Progenitor cell of endocrine pancreas (in vitro differentiated cells): ENCODE measurements around the gene CACNA2D4. TPM values are rescaled to one million over a fixed set of nuclear protein-coding genes. Genes with fewer than 3 reads are reported as not detected.

Experiments used
- DNase-seq: peaks from one replicate; pipeline ENCODE4 v3.0.0; 2021; ENCODE audit warnings: low spot score; ENCODE audit not compliant: unreplicated experiment
- H3K27ac Mint-ChIP-seq: 2 replicates; pipeline ENCODE4 v1.8.0; 2021; ENCODE audit warnings: mild to moderate bottlenecking, moderate library complexity, mixed read lengths
- H3K27me3 Mint-ChIP-seq: 2 replicates; pipeline ENCODE4 v1.8.0; 2021; ENCODE audit warnings: mixed read lengths
- H3K36me3 Mint-ChIP-seq: 2 replicates; pipeline ENCODE4 v1.8.0; 2022; ENCODE audit warnings: mixed read lengths; ENCODE audit not compliant: insufficient read depth
- H3K4me1 Mint-ChIP-seq: 2 replicates; pipeline ENCODE4 v1.8.0; 2021; ENCODE audit warnings: low read depth, mixed read lengths
- H3K4me3 Mint-ChIP-seq: 2 replicates; pipeline ENCODE4 v1.8.0; 2021; ENCODE audit warnings: low read depth, mild to moderate bottlenecking, moderate library complexity, mixed read lengths
- H3K9me3 Mint-ChIP-seq: 2 replicates; pipeline ENCODE4 v1.8.0; 2021; ENCODE audit warnings: low read depth, mixed read lengths
- CTCF ChIP-seq: fragments of 200-600 bp; sonication (generic); IDR thresholded peaks from one replicate; pipeline ENCODE4 v1.5.0; 2021; ENCODE audit warnings: antibody characterized with exemption, mild to moderate bottlenecking; ENCODE audit not compliant: unreplicated experiment
- total RNA-seq: library from RNA; stranded (reverse); gene quantifications from 2 replicates; pipeline ENCODE4 v1.2.1, GENCODE V29; 2021

Gene CACNA2D4
- total RNA-seq, 1 donor from 2014 or later, result 0.34 TPM

- peaks cover 28% of the 10 kb centered on the region for H3K27me3 Mint-ChIP-seq
- peaks cover 18% of the 10 kb centered on the region for H3K4me1 Mint-ChIP-seq
- H3K27ac Mint-ChIP-seq, result no peak overlapping the region
- no peaks in the 10 kb centered on the region for H3K9me3 Mint-ChIP-seq
- no peaks in the 10 kb centered on the region for H3K36me3 Mint-ChIP-seq
- DNase-seq, result no peak
- no peak for TF ChIP-seq CTCF
- H3K4me3 Mint-ChIP-seq, result no peak overlapping the region
Observed at GRCh38 chr12:1827826-1828805, 90.3 kb downstream of the CACNA2D4 start.

- peaks cover 29% of the 10 kb centered on the region for H3K27me3 Mint-ChIP-seq
- H3K36me3 Mint-ChIP-seq, result no peaks in the 10 kb centered on the region
- no peak overlapping the region for H3K4me3 Mint-ChIP-seq
- H3K4me1 Mint-ChIP-seq, result peaks cover 18% of the 10 kb centered on the region
- no peak for DNase-seq
- no peak for TF ChIP-seq CTCF
- no peak overlapping the region for H3K27ac Mint-ChIP-seq
- H3K9me3 Mint-ChIP-seq, result no peaks in the 10 kb centered on the region
Observed at GRCh38 chr12:1826867-1827705, 91.4 kb downstream of the CACNA2D4 start.

DNA sequence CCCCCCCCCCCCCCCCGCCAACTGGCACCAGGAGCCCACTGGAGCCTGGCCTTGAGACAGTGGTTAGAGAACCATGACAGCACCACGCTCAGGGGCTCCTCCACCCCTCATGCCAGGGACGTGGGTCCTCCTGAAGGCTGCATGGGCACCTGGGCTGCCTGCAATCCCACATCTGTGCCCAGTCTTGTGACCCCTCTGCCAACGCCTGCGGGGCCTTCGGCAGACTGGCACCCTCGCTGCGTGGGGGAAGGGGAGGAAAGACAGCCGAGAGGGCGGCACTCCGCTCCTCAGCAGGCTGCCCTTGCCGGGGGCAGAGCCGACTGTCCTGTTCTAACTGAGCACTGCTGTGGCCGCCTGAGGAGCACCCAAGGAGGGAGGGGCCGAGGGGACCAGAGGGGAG, 92.1 kb downstream of the CACNA2D4 start:
- DNase-seq, result no peak
- Mint-ChIP-seq H3K4me3 (no peak overlapping the region), H3K27me3 (peaks cover 33% of the 10 kb centered on the region), H3K4me1 (peaks cover 18% of the 10 kb centered on the region), H3K9me3 (no peaks in the 10 kb centered on the region), H3K27ac (no peak overlapping the region), H3K36me3 (no peaks in the 10 kb centered on the region)
- TF ChIP-seq CTCF, result no peak

DNA sequence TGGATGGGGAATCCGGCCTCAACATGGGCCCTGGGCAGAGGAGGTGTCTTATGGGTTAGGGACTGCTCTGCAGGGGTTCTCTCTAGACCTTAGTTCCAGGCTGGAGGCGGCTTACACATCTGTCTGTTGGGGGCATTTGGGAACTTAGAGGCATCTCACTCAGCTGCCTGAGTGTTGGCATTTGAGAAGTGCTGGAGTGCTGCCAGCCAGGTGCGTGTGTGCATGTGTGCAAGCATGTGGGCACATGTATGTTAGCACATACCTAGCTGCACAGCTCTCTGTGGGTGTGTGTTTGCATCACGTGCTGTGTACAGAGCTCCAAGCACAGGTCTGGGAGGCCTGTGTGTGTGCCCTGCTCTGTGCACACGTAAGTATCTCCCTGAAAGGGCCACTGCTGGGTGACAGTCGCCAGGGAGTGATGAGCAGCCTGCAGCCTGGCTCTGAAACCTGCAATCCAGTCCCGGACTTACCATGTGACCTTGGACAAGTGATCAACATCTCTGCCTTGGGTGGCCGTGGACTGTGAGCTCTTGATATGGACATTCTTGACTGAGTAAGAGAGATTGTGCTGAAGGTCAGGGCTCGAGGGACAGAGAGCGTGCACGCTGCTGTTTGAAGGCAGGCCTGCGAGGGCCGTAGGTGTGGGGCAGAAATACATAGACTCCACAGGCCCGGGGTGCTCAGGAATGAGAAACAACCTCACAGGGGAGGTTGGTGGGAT, 92.9 kb downstream of the CACNA2D4 start:
- H3K27me3 Mint-ChIP-seq, result peaks cover 42% of the 10 kb centered on the region
- H3K4me1 Mint-ChIP-seq, result peaks cover 11% of the 10 kb centered on the region
- H3K36me3 Mint-ChIP-seq, result no peaks in the 10 kb centered on the region
- no peak for TF ChIP-seq CTCF
- no peaks in the 10 kb centered on the region for H3K9me3 Mint-ChIP-seq
- H3K4me3 Mint-ChIP-seq, result no peak overlapping the region
- no peak overlapping the region for H3K27ac Mint-ChIP-seq
- no peak for DNase-seq

- Mint-ChIP-seq H3K27me3 (peaks cover 59% of the 10 kb centered on the region), H3K27ac (no peak overlapping the region), H3K9me3 (no peaks in the 10 kb centered on the region), H3K4me3 (no peak overlapping the region), H3K4me1 (peaks cover 6% of the 10 kb centered on the region), H3K36me3 (no peaks in the 10 kb centered on the region)
- no peak for DNase-seq
- no peak for TF ChIP-seq CTCF
Observed at GRCh38 chr12:1823237-1823636, 95.2 kb downstream of the CACNA2D4 start.
